ENCODE results near the gene DNAJC30.

Gene DNAJC30

DNA sequence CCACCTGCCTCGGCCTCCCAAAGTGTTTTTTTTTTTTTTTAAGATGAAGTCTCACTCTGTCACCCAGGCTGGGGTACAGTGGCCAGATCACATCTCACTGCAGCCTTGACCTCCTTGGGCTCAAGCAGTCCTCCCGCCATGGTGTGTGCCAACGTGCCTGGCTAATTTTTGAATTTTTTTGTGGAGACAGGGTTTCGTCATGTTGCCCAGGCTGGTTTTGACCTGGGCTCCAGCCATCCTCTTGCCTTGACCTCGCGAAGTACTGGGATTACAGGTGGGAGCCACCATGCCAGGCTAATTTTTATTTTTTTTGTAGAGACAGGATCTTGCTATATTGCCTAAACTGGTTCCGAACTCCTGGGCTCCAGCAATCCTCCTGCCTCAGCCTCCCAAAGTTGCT is 49.9 kb downstream of the DNAJC30 start:
- TF ChIP-seq NFRKB (IDR thresholded peaks at IDR 0.05) (no peak), ELF4 (IDR thresholded peaks at IDR 0.05) (no peak), CTBP1 (IDR thresholded peaks at IDR 0.05; ENCODE audit: borderline replicate concordance) (no peak), SUZ12 (IDR thresholded peaks at IDR 0.05) (no peak), ARNT (IDR thresholded peaks at IDR 0.05) (no peak), FOXK2 (IDR thresholded peaks at IDR 0.05) (no peak), LEF1 (IDR thresholded peaks at IDR 0.05; ENCODE audit: borderline replicate concordance) (no peak), HDGF (IDR thresholded peaks at IDR 0.05; ENCODE audit: borderline replicate concordance) (no peak), BHLHE40 (IDR thresholded peaks at IDR 0.05; ENCODE audit: borderline replicate concordance) (no peak), L3MBTL2 (conservative IDR thresholded peaks at IDR 0.05) (no peak), FOXA1 (IDR thresholded peaks at IDR 0.05) (no peak), SP1 (IDR thresholded peaks at IDR 0.05) (no peak), FOXM1 (IDR thresholded peaks at IDR 0.05; ENCODE audit: borderline replicate concordance) (no peak), ZNF384 (IDR thresholded peaks at IDR 0.05) (no peak)
- ChIA-PET POLR2A (no interaction called here), CTCF (no interaction called here)
- DNase-seq (ENCODE audit: extremely low spot score), result no peak

DNA sequence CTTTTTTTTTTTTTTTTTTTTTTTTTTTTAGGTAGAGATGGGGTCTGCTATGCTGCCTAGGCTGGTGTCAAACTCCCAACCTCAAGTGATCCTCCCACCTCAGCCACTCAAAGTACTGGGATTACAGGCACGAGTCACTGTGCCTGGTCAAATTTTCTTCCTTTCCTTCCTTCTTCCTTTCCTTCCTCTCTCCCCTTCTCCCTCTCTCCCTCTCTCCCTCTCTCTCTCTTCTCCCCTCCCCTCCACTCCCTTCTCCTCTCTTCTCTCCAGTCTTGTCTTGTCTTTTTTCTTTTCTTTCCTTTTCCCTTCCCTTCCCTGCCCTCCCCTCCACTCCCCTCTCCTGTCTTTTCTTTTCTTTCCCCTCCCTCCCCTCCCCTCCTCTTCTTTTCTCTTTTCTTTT is 51.7 kb downstream of the DNAJC30 start:
- ChIA-PET POLR2A (no interaction called here), CTCF (no interaction called here)
- DNase-seq (ENCODE audit: extremely low spot score), result no peak
- no peak for TF ChIP-seq SUZ12 (IDR thresholded peaks at IDR 0.05)
- TF ChIP-seq HDGF (IDR thresholded peaks at IDR 0.05; ENCODE audit: borderline replicate concordance), result no peak
- TF ChIP-seq ZNF384 (IDR thresholded peaks at IDR 0.05), result no peak
- no peak for TF ChIP-seq L3MBTL2 (conservative IDR thresholded peaks at IDR 0.05)
- TF ChIP-seq, protein P1, sequence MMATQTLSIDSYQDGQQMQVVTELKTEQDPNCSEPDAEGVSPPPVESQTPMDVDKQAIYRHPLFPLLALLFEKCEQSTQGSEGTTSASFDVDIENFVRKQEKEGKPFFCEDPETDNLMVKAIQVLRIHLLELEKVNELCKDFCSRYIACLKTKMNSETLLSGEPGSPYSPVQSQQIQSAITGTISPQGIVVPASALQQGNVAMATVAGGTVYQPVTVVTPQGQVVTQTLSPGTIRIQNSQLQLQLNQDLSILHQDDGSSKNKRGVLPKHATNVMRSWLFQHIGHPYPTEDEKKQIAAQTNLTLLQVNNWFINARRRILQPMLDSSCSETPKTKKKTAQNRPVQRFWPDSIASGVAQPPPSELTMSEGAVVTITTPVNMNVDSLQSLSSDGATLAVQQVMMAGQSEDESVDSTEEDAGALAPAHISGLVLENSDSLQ (IDR thresholded peaks at IDR 0.05), result no peak
- no peak for TF ChIP-seq SP1 (IDR thresholded peaks at IDR 0.05)
- no peak for TF ChIP-seq LEF1 (IDR thresholded peaks at IDR 0.05; ENCODE audit: borderline replicate concordance)
- TF ChIP-seq CTBP1 (IDR thresholded peaks at IDR 0.05; ENCODE audit: borderline replicate concordance), result no peak
- no peak for TF ChIP-seq TARDBP (IDR thresholded peaks at IDR 0.05)
- no peak for TF ChIP-seq BHLHE40 (IDR thresholded peaks at IDR 0.05; ENCODE audit: borderline replicate concordance)
- no peak for TF ChIP-seq FOXK2 (IDR thresholded peaks at IDR 0.05)
- no peak for TF ChIP-seq NFRKB (IDR thresholded peaks at IDR 0.05)

Data from HEK293T (cell line).